ENCODE data around the gene DNAJC25. TPM values are rescaled to one million over a fixed set of nuclear protein-coding genes. Genes with fewer than 3 reads are reported as not detected.
A peak's percentile ranks its signal among the peaks of the same experiment; 100 is the strongest.

DNAJC25 gene
- total and polyA plus RNA-seq, 2 donors (not counting 1 experiment from before 2014, with no cell fraction given), result 7.3 to 10.6 TPM

- DNase-seq (ENCODE audit: low read depth in 2 of 2), result no peak
- Histone ChIP-seq H3K9ac (ENCODE audit: insufficient read depth, low read length) (no peak overlapping the region), H3K4me3 (replicated peaks in 1 of 4; ENCODE audit: control extremely low read depth in 1 of 4, insufficient read depth in 1 of 4, low read depth in 3 of 4, low read length in 4 of 4) (no peak overlapping the region), H3K27ac (ENCODE audit: insufficient read depth, low read length) (no peak overlapping the region), H3K36me3 (ENCODE audit: control insufficient read depth, insufficient read depth, low read length) (no peaks in the 10 kb centered on the region), H3K27me3 (ENCODE audit: control insufficient read depth, insufficient read depth, low read length) (no peaks in the 10 kb centered on the region), H3K4me1 (ENCODE audit: control insufficient read depth, extremely low read depth, insufficient read depth, low read length) (peaks cover 2% of the 10 kb centered on the region), H3K9me3 (ENCODE audit: control insufficient read depth, insufficient read depth, low read depth, low read length) (no peaks in the 10 kb centered on the region), H2AFZ (ENCODE audit: low read length) (no peak overlapping the region), H3K79me2 (ENCODE audit: control insufficient read depth, insufficient read depth, low read length) (peaks cover 22% of the 10 kb centered on the region), H4K20me1 (ENCODE audit: control insufficient read depth, extremely low read depth, insufficient read depth, low read length) (no peaks in the 10 kb centered on the region), H3K4me2 (ENCODE audit: extremely low read depth, insufficient read depth, low read length) (no peak overlapping the region)
- TF ChIP-seq EZH2 (IDR thresholded peaks at IDR 0.05; ENCODE audit: low read length, missing control alignments) (no peak), CTCF (conservative IDR thresholded peaks at IDR 0.05 in 1 of 2, IDR thresholded peaks at IDR 0.05 in 1 of 2; ENCODE audit: low read depth in 1 of 2, low read length in 2 of 2) (no peak)
Measured at GRCh38 chr9:111628411-111628810, 2.7 kb upstream of the DNAJC25 start.

- Histone ChIP-seq H3K9me3 (ENCODE audit: control insufficient read depth, insufficient read depth, low read depth, low read length) (no peaks in the 10 kb centered on the region), H4K20me1 (ENCODE audit: control insufficient read depth, extremely low read depth, insufficient read depth, low read length) (no peaks in the 10 kb centered on the region), H3K27ac (ENCODE audit: insufficient read depth, low read length) (peak overlapping the region; percentile 44), H3K4me3 (replicated peaks in 1 of 4; ENCODE audit: control extremely low read depth in 1 of 4, insufficient read depth in 1 of 4, low read depth in 3 of 4, low read length in 4 of 4) (peak overlapping the region; percentile 65 to 93 (median 86)), H3K4me2 (ENCODE audit: extremely low read depth, insufficient read depth, low read length) (peak overlapping the region; percentile 97), H2AFZ (ENCODE audit: low read length) (peak overlapping the region; percentile 99), H3K79me2 (ENCODE audit: control insufficient read depth, insufficient read depth, low read length) (peaks cover 41% of the 10 kb centered on the region), H3K27me3 (ENCODE audit: control insufficient read depth, insufficient read depth, low read length) (no peaks in the 10 kb centered on the region), H3K36me3 (ENCODE audit: control insufficient read depth, insufficient read depth, low read length) (no peaks in the 10 kb centered on the region), H3K4me1 (ENCODE audit: control insufficient read depth, extremely low read depth, insufficient read depth, low read length) (peaks cover 2% of the 10 kb centered on the region), H3K9ac (ENCODE audit: insufficient read depth, low read length) (peak overlapping the region; percentile 34)
- no peak for DNase-seq (ENCODE audit: low read depth in 2 of 2)
- TF ChIP-seq CTCF (conservative IDR thresholded peaks at IDR 0.05 in 1 of 2, IDR thresholded peaks at IDR 0.05 in 1 of 2; ENCODE audit: low read depth in 1 of 2, low read length in 2 of 2), result no peak
- TF ChIP-seq EZH2 (IDR thresholded peaks at IDR 0.05; ENCODE audit: low read length, missing control alignments), result no peak
Measured at GRCh38 chr9:111630182-111630963, 761 bp upstream of the DNAJC25 start.

- Histone ChIP-seq H3K4me2 (ENCODE audit: extremely low read depth, insufficient read depth, low read length) (peak overlapping the region; percentile 97), H3K9ac (ENCODE audit: insufficient read depth, low read length) (peak overlapping the region; percentile 34), H3K4me1 (ENCODE audit: control insufficient read depth, extremely low read depth, insufficient read depth, low read length) (peaks cover 2% of the 10 kb centered on the region), H3K79me2 (ENCODE audit: control insufficient read depth, insufficient read depth, low read length) (peaks cover 46% of the 10 kb centered on the region), H3K4me3 (replicated peaks in 1 of 4; ENCODE audit: control extremely low read depth in 1 of 4, insufficient read depth in 1 of 4, low read depth in 3 of 4, low read length in 4 of 4) (peak overlapping the region; percentile 65 to 93 (median 86)), H2AFZ (ENCODE audit: low read length) (peak overlapping the region; percentile 99), H3K9me3 (ENCODE audit: control insufficient read depth, insufficient read depth, low read depth, low read length) (no peaks in the 10 kb centered on the region), H3K36me3 (ENCODE audit: control insufficient read depth, insufficient read depth, low read length) (no peaks in the 10 kb centered on the region), H3K27ac (ENCODE audit: insufficient read depth, low read length) (peak overlapping the region; percentile 44), H3K27me3 (ENCODE audit: control insufficient read depth, insufficient read depth, low read length) (no peaks in the 10 kb centered on the region), H4K20me1 (ENCODE audit: control insufficient read depth, extremely low read depth, insufficient read depth, low read length) (no peaks in the 10 kb centered on the region)
- TF ChIP-seq EZH2 (IDR thresholded peaks at IDR 0.05; ENCODE audit: low read length, missing control alignments) (no peak), CTCF (conservative IDR thresholded peaks at IDR 0.05 in 1 of 2, IDR thresholded peaks at IDR 0.05 in 1 of 2; ENCODE audit: low read depth in 1 of 2, low read length in 2 of 2) (no peak)
- DNase-seq (ENCODE audit: low read depth in 2 of 2), result no peak
Measured at GRCh38 chr9:111630964-111631213, 245 bp upstream of the DNAJC25 start.
